ENCODE results near the gene VDAC1.
"Not testable (repeated sequence)": the region's sequence is repeated elsewhere in the genome, so short reads cannot be mapped to it uniquely, and the experiment has no call there.

VDAC1 gene, protein sequence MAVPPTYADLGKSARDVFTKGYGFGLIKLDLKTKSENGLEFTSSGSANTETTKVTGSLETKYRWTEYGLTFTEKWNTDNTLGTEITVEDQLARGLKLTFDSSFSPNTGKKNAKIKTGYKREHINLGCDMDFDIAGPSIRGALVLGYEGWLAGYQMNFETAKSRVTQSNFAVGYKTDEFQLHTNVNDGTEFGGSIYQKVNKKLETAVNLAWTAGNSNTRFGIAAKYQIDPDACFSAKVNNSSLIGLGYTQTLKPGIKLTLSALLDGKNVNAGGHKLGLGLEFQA

DNA sequence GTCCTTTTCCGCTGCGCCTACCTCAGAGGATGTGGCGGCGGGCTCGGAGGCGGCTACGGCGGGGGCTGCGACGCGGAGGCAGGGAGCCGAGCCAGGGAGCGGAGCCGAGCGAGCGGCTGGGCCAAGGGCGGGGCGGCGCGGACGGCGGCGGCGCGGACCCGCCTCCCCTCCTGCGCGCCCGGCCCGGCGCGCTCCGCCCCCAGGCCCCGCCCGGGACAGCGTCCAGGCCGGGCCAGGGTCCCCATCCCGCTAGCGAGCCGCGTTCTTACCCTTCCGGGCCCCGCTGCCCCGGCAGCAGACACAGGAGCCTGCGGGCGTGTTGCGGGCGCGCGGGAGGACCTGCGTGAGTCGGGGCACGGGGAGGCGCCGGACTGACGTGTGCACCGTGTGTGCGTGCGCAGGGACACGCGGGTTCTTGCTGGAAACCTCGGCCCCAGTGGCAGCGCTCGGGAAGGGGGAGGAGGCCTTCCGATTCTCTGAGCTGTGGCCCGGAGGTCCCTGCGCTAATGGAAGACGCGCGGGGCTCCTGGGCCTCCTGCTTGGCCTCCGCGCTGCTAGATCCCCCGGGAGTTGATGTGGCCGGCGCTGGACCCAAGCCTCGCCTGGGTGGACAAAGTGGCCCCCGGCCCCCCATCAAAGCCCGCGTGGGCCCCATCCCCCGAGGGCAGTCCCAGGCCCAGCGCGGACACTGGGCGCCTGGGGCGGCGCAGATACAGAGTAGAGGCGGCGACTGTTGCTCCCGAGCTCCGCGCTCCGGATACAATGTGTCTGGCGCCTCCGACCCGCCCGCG is at the start of gene VDAC1:
Gene VDAC1 (minus strand): TSS at position 350 of the 791 bp plus-strand sequence. CDS start 11,963 bp downstream, outside the sequence.
- DNase-seq (ENCODE audit: low spot score), result peak; percentile 92

DNA sequence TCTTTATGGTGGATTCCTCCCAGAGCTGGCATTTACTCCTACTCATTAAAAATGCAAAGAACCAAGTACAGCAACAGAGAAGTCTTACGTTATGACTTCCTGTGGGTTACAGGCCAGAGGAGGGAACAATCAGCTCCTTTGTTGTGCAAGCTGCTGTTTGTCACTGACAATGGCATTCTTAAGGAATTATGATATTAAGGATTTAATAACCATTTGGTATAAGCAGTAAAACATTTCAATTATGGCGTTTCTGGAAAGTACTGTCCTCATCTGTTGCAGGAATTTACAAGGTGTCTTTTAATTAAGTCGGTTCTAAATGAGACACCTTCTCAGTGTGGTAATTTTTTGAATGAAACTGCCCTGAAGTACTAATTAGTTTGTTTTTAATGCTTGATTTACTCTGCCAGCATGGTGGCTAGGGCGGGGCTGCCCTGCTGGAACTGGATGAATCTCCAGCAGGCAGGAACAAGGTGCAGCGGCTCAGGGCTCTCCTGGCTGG is 49.1 kb upstream of the VDAC1 start:
- DNase-seq (ENCODE audit: low spot score), result no peak

DNA sequence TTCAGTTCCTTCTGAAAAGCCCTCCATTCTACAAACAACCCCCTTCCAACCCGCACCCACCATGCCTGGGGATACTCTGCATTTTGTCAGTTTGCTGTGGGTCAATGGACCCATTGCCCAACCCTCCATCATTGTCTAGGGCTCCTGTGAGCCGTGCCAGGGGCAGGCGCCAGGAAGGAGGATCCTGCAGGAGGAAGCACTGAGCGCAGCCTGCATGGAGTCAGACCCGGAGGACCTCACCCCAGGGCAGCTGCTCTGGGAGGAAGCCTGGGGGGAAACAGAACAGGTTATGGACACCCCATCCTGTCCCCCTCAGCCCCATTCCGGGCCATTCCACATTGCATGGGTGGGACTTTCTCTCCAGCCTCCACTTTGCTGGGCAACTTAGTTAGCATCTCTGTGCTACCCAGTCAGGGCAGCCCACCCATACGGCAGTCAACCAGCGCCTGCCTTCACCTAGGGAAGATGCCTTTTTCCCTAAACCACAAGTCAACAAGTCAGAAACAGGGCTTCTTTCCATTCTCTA is 48.6 kb upstream of the VDAC1 start:
- no peak for DNase-seq (ENCODE audit: low spot score)

DNA sequence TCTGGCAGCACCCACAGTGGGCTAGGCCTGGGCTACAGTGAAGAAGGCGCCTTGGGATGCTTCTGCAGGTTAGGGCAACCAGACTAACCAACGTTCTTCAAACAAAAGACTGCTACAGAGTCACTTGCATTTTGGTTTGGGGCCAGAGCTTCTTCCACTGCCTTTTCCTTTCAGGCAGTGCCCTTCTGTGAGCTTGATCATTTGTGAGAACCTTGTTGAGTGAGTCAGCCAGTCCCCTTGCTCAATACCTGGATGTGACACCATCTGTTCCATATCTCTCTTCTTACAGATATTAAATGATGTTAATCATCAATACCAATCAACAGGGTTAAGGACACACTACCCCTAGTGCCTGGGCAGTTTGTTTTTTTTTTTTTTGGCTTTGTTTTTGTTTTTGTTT is 46.5 kb upstream of the VDAC1 start:
- DNase-seq (ENCODE audit: low spot score), result no peak

DNA sequence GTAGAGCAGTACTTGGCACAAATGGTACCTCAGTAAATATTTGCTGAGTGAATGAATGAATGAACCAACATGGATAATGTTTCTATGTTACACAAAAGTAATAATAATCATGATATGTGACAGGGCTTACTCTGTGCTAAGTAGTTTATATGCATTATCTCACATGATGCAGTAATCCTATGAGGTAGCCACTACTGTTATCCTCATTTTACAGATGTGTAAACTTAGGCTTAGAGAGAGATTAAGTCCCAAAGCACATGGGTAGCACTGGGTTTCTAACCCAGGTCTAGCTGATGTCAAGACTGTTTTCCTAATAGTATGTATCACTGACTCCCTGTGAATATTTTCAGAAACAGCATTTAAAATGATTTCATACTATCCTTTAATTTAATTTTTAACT is 44.1 kb upstream of the VDAC1 start:
- DNase-seq (ENCODE audit: low spot score), result no peak

DNA sequence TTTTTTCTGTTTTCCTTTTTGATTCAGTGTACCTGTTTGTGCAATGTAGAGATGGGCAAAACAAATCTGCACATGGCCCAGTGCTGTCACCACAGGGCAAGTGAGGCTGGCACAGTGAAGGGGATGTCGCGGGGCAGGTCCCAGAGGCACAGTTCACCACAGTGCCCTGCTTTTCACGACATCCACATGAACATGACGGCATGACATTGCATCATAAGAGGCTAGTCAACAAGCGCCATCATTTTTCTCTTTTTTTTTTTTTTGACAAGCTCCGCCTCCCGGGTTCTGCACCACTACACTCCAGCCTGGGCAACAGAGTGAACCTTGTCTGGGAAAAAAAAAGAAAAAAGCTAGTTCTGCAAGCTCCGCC is 42.9 kb upstream of the VDAC1 start:
- DNase-seq (ENCODE audit: low spot score), result no peak

DNA sequence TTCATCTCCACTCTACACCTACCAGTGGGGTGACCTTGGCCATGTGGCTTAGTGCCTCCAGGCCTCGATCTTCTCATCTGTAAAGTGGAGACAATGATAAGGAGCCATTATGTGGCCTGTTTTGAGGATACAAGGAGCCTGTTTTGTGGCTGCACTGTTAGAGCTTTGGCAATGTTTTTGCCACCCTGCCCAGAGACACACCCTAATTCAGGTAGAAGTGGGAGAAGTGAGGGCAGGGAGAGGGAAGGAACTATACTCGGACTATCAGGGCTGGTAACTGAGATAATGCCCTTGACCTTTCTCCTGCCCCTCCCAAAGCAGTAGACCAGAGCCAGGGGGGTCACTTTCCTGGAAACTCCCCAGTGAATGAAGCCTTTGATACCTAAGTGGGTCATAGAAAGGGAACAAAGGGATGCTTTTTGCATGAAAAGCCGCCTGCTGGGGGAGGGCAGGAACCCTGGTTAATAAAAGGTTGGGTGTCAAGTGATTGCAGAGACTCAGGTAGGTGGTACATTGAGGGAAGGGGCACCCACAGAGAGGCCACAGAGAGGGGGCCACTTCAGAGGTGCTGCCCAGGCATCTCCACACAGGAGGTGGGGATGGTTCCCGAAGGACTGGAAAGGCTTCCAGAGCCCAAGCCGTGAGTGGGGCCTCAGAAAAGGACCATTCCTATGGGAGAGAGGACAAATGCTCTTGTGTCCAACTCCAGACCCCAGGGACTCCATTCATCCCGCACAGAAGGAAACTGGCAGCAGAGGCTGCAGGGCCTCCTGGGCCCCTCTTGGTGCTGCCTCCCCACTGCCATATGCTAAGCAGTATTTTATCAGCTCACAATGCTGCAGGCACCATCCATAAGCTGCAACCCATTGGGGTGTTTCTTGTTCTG is 42.3 kb upstream of the VDAC1 start:
- DNase-seq (ENCODE audit: low spot score), result no peak

DNA sequence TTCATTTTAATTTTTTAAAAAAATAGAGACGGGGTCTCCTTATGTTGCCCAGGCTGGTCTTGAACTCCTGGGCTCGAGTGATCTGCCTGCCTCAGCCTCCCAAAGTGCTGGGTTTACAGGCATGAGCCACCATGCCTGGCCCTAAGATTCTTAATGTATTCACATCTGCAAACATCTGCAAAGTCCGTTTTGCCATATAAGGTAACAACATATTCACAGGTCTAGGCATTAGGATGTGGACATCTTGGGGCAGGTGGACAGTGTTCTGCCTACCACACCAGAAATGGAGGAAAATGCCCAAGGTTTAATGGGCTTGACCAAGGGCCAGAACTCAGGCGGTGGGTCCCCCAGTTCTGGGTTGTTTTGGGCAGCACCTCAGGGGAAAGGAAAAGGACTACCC is 41.6 kb upstream of the VDAC1 start:
- no peak for DNase-seq (ENCODE audit: low spot score)

DNA sequence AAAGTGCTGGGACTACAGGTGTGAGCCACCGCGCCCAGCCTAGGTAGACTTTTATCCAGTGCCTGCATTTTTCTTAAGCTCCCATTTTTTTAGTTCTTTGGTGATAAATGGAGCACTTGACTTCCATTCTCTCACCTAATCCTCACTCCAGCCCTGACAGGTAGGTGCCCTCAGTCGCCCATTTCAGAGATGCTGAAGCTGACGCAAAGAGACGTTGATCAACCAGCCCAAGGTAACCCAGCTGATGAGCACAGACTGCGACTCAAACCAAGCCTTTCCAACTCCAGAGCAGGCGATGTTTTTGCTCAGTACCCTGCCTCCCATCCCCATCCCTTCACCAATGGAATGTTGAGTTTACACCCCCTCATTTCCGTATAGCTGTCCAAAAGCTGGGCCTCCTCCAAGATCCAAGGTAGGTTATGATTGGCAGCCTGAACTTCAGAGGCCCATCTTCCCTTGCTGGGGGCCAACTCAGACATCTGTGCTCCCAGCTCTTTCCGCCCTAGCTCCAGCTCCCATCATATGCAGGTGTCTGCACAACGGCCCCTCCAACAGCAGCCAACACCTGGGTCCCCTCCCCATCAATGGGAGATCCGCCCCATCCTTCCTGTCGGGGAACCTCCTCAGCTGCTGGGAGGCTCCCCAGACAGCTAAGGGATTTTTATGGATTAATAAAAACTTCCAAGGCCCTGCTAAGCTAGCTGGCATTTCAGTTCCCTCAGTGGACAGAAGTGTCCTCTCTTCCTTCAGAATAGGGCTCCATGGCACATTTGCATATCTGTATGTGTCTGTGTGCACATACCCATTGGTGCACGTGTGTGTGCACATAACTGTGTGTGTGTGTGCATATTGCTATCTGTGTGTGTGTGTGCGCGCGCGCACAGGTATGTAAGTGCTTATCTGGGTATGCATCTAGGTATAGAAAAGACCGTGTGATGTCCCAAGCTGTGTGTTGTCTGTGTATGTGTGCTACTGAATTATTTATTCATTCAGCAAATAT is 39.3 kb upstream of the VDAC1 start:
- no peak for DNase-seq (ENCODE audit: low spot score)

DNA sequence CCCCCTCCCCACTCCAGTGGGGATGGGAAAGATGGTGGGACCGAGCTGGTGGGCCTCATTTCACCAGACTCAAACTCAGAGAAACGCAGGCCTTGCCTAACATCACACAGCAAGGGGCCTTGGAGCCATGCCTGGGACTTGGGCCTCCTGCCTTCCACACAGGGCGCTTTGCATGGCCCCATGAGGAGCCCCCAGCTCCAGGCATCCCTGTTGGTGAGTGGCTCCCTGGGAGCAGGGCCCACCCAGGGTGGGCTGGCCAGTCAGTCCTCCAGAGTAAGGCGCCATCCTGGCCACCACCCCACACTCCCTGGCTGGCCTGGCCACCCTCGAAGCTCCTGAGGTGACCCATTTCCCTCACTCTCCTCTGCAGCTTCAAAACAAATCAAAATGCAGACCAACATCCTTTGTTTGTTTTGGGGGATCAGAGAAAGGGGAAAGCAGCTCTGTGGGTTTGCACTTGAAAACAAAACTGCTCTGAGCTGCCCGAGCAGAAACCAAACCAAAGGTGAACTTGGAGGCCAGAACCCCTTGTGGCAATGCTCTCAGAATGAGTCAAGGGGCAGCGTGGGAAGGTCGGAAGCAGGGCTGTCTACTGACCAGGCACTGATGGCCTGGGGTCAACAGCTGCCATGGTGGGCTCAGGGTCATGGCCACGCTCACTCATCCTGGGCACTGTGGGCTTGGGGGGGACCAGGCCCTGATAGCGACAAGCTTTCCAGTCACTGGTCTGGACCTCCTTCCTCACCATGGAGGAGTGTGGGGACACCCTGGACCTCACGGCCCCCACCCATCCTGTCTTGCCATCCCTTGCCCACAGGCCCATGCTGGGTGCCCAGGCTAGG is 37.0 kb upstream of the VDAC1 start:
- DNase-seq (ENCODE audit: low spot score), result no peak

DNA sequence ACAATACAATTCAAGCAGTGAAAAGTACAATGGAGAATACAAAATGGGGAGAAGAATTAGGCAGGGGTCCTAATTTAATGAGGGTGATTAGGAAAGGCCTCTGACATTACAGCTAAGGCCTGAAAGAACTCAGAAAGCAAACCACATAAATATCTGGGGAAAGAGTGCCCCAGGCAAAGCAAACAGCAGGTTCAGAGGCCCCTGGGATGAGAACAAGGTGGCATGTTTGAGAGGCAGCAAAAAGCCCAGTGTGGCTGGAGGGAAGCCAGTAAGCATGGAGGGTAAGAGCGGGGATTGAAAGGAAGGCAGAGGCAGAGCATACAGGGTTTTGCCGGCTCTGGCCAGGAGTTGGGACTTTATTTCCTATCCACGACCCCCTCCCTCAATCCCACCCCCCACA is 33.4 kb upstream of the VDAC1 start:
- DNase-seq (ENCODE audit: low spot score), result no peak

DNA sequence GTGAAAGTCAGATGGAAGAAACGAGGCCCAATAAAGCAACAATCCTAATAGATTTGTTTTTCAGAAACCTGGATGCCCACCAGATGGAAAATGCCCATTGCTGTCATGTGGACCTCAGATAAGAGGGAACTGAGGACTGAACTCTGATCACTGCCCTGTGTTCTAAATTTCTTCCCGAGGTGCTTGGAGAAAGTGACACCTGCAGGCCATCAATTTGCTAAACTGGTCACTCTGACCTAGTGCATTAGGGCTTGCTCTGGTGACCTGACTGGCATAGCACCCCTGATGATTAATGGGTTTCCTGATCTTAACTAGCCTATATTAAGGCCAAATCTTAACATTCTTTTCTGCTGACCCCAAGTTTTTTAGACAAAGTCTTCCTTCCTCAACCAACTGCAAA is 32.4 kb upstream of the VDAC1 start:
- no peak for DNase-seq (ENCODE audit: low spot score)

DNA sequence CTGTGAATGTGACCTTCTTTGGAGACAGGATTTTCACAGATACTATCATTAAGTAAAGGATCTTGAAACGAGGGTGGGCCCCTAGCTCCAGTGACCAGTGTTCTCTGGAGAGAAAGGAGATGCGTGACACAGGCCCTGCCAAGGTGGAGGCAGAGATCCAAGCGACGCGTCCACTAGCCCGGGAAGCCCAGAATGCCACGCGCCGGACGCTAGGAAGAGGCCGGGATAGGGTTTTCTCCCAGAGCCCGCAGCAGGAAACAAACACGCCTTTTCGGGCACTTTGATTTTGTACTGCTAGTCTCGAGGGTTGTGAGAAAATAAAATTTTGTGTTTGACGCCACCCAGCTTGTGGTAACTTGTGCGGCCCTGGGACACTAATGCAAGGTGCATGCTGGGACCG is 29.6 kb upstream of the VDAC1 start:
- no peak for DNase-seq (ENCODE audit: low spot score)

DNA sequence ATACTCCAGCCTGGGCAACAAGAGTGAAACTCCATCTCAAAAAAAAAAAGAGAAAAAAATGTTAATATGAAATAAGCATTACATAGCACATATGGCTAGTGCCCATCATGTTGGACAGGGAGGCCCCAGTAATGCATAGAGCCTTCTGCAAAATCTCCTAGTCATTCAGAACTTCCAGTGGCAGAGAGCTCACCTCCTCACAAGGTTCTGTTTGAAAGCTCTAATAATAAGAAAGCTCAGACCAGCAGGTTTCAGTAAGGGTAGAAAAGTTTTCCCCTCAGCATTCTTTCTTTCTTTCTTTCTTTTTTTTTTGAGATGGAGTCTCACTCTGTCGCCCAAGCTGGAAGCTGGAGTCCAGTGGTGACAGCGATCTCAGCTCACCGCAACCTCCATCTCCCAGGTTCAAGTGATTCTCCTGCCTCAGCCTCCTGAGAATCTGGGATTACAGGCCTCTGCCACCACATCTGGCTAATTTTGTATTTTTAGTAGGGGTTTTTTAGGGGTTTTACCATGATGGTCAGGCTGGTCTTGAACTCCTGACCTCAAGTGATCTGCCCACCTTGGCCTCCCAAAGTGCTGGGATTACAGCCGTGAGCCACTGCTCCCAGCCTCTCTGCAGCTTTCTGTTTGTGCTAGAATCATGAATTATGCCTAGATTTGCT is 25.7 kb upstream of the VDAC1 start:
- not testable (repeated sequence) for DNase-seq (ENCODE audit: low spot score)

DNA sequence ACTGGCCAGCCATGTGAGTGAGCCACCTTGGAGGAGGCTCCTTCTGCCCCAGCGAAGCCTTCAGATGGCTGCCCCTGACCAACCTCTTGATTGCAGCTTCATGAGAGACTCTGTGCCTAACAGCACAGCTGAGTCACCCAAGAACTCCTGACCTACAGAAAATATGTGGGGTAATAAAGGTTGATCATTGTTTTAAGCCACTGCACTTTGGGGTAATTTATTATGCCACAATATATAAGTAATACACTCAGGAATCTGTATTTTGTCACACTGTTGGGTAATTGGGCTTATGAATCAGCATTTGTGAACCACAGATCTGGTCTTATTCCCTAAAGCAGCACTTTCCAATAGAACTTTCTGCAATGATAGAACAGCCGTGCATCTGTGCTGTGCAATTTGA is 24.4 kb upstream of the VDAC1 start:
- DNase-seq (ENCODE audit: low spot score), result peak; percentile 47

DNA sequence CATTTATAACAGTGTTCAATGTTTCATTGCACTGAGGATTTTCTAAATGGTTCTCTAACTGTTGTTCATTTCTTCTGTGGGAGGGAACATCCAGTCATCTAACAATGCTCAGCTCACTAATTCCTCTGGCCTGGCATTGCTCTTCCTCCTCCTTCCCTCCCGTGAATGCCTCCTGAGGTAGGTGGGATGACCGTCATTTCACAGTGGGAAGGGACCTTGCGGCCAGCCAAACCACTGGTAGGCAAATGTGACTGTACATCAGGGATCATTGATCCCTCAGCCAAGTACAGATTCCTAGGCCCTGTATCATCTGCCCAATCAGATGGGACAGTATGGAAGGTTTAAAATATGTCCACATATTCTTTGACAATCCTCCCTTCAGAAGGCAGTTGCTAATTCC is 23.7 kb upstream of the VDAC1 start:
- no peak for DNase-seq (ENCODE audit: low spot score)

DNA sequence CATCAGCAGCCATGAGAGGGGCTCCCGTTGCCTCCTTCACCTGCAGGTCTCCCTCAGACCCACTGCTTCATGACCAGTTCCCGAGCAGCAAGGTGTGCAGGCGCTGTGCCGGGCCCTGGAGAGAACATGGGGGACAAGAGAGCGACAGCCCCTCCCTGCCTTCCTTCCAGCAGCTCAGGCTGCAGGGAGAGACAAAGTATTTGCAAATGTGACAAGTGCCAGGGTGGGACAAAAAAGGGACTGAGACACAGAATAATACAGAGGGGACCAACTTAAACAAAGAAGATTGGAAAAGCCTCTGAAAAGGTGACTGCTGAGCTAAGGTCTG is 22.5 kb upstream of the VDAC1 start:
- no peak for DNase-seq (ENCODE audit: low spot score)

DNA sequence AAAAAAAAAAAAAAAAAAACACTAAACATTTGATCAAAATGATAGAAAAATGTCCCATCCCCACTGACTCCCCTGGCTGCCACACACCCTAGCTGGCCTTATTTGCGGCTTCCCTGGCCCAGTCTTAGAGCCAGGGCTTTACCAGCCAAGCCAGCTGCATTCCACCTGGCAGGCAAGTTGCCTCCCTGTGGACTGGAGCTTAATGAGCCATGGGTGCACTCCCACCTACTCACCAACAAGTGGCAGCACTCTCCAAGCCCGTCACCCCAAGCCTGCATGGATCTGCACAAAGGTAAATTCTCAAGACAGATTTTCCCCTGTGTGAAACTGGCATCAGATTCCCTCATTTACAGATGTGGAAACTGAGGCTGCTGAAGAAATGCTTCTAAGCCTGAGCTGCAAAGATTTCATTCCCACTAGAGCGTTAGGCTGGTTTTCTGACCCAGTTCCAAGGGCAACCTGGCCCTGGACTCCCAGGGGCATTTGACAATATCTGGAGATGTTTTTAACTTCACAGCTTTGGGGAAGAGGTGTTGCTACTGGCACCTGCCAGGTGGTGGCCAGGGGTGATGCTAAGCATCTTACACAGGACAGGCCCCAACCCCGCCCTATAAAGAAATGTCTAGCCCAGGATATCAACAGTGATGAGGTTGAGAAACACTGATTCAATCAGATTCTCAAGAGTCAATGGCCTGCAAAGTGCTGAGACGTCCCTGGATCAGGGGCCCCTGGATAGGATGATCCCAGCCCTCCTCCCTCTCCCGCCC is 21.9 kb upstream of the VDAC1 start:
- peak; percentile 64 for DNase-seq (ENCODE audit: low spot score)

DNA sequence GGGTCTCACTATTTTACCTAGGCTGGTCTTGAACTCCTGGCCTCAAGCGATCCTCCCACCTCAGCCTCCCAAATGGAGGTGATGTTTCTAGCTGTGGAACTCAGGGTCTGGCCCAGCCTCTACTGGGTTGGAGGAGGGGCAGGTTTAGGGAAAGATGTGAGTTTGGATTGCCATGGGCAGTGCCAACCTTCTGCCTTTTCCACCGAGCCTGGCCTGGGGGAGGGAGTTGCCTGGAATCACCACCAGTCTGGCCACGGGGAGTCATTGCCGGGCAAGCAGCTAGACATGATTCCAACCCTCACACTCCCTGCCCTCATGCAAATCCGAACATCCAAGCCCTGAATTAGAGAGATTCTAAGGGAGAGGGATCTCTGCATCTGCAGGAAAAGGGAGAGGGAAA is 21.0 kb upstream of the VDAC1 start:
- no peak for DNase-seq (ENCODE audit: low spot score)

Data from hepatic stellate cell (primary cell).